ENCODE results near the gene CTSA.

CTSA gene

DNA sequence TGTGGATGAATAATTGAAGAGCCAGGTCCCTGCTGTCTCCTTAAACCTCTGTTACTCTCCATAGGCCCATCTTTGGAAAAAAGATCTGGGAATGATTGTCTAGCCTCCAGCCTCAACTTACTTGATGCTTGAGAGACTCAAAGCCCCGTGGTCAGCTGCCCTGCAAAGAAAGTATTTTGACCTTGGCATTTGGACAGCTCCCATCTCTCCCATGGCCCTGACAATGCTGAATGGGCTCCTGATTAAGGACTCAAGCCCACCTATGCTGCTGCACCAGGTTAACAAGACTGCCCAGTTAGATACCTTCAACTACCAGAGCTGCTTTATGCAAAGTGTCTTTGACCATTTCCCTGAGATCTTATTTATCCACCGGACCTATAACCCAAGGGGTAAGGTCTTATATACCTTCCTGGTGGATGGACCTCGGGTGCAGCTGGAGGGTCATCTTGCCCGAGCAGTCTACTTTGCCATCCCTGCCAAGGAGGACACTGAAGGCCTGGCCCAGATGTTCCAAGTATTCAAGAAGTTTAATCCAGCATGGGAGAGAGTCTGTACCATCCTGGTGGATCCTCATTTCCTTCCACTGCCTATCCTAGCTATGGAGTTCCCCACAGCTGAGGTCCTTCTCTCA lies 8.6 kb upstream of the CTSA start:
- TF ChIP-seq, protein P1, sequence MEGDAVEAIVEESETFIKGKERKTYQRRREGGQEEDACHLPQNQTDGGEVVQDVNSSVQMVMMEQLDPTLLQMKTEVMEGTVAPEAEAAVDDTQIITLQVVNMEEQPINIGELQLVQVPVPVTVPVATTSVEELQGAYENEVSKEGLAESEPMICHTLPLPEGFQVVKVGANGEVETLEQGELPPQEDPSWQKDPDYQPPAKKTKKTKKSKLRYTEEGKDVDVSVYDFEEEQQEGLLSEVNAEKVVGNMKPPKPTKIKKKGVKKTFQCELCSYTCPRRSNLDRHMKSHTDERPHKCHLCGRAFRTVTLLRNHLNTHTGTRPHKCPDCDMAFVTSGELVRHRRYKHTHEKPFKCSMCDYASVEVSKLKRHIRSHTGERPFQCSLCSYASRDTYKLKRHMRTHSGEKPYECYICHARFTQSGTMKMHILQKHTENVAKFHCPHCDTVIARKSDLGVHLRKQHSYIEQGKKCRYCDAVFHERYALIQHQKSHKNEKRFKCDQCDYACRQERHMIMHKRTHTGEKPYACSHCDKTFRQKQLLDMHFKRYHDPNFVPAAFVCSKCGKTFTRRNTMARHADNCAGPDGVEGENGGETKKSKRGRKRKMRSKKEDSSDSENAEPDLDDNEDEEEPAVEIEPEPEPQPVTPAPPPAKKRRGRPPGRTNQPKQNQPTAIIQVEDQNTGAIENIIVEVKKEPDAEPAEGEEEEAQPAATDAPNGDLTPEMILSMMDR (IDR thresholded peaks at IDR 0.05; ENCODE audit: low read depth, low read length, missing control alignments): no peak
- no peak for DNase-seq
- Histone ChIP-seq H3K36me3 (replicated peaks) (peaks cover 12% of the 10 kb centered on the region), H3K4me3 (ENCODE audit: low read depth, low read length) (no peak overlapping the region), H3K27ac (no peak overlapping the region), H3K27me3 (replicated peaks) (no peaks in the 10 kb centered on the region)
- in situ Hi-C loops (cut with HindIII; ENCODE audit: low pct_ligation_motif_present, low sequenced_read_pairs): no loop called here

DNA sequence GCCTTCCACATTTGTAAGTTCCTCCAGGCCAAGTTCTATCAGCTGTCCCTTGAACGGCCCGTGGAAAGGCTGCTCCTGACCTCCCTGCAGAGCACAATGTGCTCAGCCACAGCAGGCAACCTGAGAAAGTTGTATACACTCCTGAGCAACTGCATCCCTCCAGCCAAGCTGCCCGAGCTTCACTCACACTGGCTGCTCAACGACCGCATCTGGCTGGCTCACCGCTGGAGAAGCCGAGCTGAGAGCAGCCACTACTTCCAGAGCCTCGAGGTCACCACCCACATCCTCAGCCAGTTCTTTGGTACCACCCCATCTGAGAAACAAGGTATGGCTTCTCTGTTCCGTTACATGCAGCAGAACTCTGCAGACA lies 8.1 kb upstream of the CTSA start:
- in situ Hi-C loops (cut with HindIII; ENCODE audit: low pct_ligation_motif_present, low sequenced_read_pairs): no loop called here
- no peak overlapping the region for H3K27ac ChIP-seq
- H3K27me3 ChIP-seq (replicated peaks): no peaks in the 10 kb centered on the region
- no peak for DNase-seq
- TF ChIP-seq, protein P1 (IDR thresholded peaks at IDR 0.05; ENCODE audit: low read depth, low read length, missing control alignments): no peak
- H3K36me3 ChIP-seq (replicated peaks): peaks cover 12% of the 10 kb centered on the region
- no peak overlapping the region for H3K4me3 ChIP-seq (ENCODE audit: low read depth, low read length)

DNA sequence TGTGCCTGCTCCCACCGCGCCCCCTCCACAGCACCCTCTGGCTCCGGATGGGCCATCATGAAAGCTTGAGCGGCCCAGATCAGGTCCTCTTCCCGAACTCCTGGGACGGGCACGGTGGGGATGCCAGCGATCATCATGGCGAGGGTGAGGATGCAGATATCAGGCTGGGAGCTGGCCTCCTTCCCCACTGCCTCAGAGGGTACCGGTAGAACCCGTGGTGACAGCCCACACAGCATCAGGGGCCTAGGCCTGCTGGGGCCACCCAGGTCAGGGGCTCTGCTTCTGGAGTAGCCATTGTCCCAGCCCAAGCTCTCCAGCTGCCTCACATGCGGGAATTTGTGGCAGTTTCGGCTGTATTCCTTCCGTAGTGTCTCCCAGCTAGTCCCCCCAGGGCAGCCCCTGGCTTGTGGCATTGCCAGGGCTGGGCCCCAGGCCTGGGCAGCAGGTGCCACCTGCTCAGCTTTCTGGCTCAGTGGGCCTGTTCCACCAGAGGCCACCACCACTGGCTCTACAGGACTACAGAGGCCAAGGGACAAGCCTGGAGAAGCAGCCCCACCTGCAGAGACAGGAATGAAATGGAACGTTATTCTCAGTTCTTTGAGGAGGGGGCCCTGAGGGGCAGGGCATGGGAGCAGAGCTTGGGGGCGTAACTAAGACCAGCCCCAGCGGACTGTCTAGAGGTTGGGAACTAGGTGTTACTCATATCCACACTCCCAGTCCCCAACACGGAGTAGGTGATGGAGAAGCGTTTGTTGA lies 4.4 kb upstream of the CTSA start:
- Histone ChIP-seq H3K4me3 (ENCODE audit: low read depth, low read length) (no peak overlapping the region), H3K36me3 (replicated peaks) (peaks cover 12% of the 10 kb centered on the region), H3K27ac (no peak overlapping the region), H3K27me3 (replicated peaks) (no peaks in the 10 kb centered on the region)
- in situ Hi-C loops (cut with HindIII; ENCODE audit: low pct_ligation_motif_present, low sequenced_read_pairs): no loop called here
- DNase-seq: no peak
- TF ChIP-seq, protein P1 (IDR thresholded peaks at IDR 0.05; ENCODE audit: low read depth, low read length, missing control alignments): no peak

DNA sequence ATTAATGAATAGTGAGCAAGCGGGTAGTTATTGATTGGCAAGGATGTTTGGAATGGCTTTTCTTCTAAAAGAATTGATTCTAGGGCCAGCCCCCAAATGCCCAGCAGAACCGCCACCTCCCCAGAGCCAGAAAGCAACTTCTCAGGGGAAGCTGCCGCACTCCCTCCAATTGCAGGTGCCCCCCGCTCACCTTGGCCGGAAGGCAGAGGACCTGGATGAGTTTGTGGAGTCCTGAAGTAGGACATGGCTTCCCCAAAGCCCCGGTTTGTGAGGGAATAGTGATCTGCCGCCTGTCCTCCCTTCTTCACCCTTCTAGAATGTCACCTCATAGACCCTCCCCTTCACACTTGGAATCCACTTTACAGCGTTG lies 3.8 kb upstream of the CTSA start, which contains the start of gene SPATA25:
Gene SPATA25, minus strand, starts transcription at position 277 of the 370 bp plus-strand sequence. Its CDS starts 32 bp downstream, at position 245.
- Histone ChIP-seq H3K27ac (no peak within 1 kb of the TSS), H3K4me3 (ENCODE audit: low read depth, low read length) (no peak within 1 kb of the TSS), H3K27me3 (replicated peaks) (no peaks in the 10 kb centered on the region), H3K36me3 (replicated peaks) (peaks cover 12% of the 10 kb centered on the region)
- TF ChIP-seq, protein P1 (IDR thresholded peaks at IDR 0.05; ENCODE audit: low read depth, low read length, missing control alignments): no peak
- in situ Hi-C loops (cut with HindIII; ENCODE audit: low pct_ligation_motif_present, low sequenced_read_pairs): no loop called here
- DNase-seq: no peak

DNA sequence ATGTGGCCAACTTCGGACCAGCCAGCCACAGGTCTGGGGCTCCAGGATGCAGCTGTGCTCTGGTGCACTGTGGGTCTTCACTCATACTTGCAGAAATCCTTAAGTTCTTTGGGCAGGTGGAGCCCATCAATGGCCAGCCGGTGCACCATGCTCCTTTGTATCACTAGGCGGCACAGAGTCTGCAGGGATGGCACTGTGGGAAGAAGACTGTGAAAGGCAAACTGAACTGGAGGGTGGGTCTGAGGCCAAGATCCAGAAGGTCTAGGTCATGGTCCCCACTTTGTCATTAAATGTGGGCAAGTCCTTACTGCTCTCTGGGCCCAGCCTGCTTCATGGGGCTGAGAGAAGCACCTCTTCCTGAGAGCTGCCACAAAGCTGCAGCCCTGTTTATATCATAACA lies 2.5 kb upstream of the CTSA start:
- in situ Hi-C loops (cut with HindIII; ENCODE audit: low pct_ligation_motif_present, low sequenced_read_pairs): no loop called here
- no peak overlapping the region for H3K4me3 ChIP-seq (ENCODE audit: low read depth, low read length)
- H3K27ac ChIP-seq: no peak overlapping the region
- H3K36me3 ChIP-seq (replicated peaks): peaks cover 6% of the 10 kb centered on the region
- no peak for DNase-seq
- TF ChIP-seq, protein P1 (IDR thresholded peaks at IDR 0.05; ENCODE audit: low read depth, low read length, missing control alignments): no peak
- H3K27me3 ChIP-seq (replicated peaks): no peaks in the 10 kb centered on the region
